ENCODE results near the gene STK24.

GRCh38 chr13:98447130-98447529, 129.8 kb downstream of the STK24 start:
- no peak for TF ChIP-seq CTCF (IDR thresholded peaks at IDR 0.05 in 4 of 5, conservative IDR thresholded peaks at IDR 0.05 in 1 of 5)
- TF ChIP-seq POLR2A (IDR thresholded peaks at IDR 0.05) = no peak

All from gastrocnemius medialis (tissue), 4 donors.